Glutamatergic neuron (in vitro differentiated cells): ENCODE measurements around the gene MRPL37. TPM values are rescaled to one million over a fixed set of nuclear protein-coding genes. Genes with fewer than 3 reads are reported as not detected.

Source experiments
- DNase-seq: peaks from one replicate; pipeline ENCODE4 v3.0.0; 2022
- H3K27ac Mint-ChIP-seq: one replicate; pipeline ENCODE4 v1.8.0; 2020; ENCODE audit warnings: mild to moderate bottlenecking, mixed read lengths, inconsistent platforms; ENCODE audit not compliant: unreplicated experiment
- H3K27me3 Mint-ChIP-seq: one replicate; pipeline ENCODE4 v1.8.0; 2020; ENCODE audit warnings: mild to moderate bottlenecking, moderate library complexity, mixed read lengths, inconsistent platforms; ENCODE audit not compliant: unreplicated experiment
- H3K36me3 Mint-ChIP-seq: one replicate; pipeline ENCODE4 v1.8.0; 2020; ENCODE audit warnings: mild to moderate bottlenecking, mixed read lengths, inconsistent platforms; ENCODE audit not compliant: unreplicated experiment
- H3K4me1 Mint-ChIP-seq: one replicate; pipeline ENCODE4 v1.8.0; 2020; ENCODE audit warnings: mild to moderate bottlenecking, low read depth, mixed read lengths, inconsistent platforms; ENCODE audit not compliant: unreplicated experiment
- H3K4me3 Mint-ChIP-seq: one replicate; pipeline ENCODE4 v1.8.0; 2020; ENCODE audit warnings: mild to moderate bottlenecking, mixed read lengths, inconsistent platforms; ENCODE audit not compliant: unreplicated experiment
- H3K9me3 Mint-ChIP-seq: one replicate; pipeline ENCODE4 v1.8.0; 2020; ENCODE audit warnings: mild to moderate bottlenecking, moderate library complexity, mixed read lengths, inconsistent platforms; ENCODE audit not compliant: unreplicated experiment
- CTCF ChIP-seq: fragments of 200-600 bp; sonication (generic); IDR thresholded peaks from one replicate; pipeline ENCODE4 v1.5.0; 2021; ENCODE audit not compliant: partially characterized antibody, unreplicated experiment
- total RNA-seq: library from RNA; stranded (reverse); fragmentation: NEBNext Ultra II Directional; extraction: Animal tissue kit (Norgen Biotek cat#: 25700); gene quantifications from one replicate; pipeline ENCODE4 v1.2.1, GENCODE V29; 2021; ENCODE audit not compliant: unreplicated experiment

MRPL37 gene
- total RNA-seq, 1 donor from 2014 or later = 50.9 TPM

DNA sequence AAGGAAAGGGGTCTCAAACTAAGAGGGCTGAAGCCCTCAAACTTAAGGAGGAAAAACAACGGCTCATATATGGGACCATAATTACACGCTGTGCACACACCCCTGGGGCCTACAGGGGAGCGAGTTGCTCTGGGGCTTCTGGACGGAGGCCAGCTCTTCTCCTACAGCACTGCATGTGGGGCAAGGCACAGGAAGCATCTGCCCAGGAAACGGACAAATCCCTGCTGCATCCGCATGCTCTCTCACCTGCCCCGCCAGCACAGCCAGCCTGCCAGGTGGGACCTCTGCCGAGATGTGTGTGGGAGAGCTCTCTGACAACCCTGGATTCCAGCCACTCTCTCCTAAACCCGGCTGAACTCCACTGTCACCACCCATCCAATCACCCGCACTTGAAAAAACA is 54.1 kb downstream of the MRPL37 start:
- peaks cover 5% of the 10 kb centered on the region for H3K36me3 Mint-ChIP-seq
- H3K27ac Mint-ChIP-seq = peak overlapping the region; percentile 92
- DNase-seq = no peak
- no peak for TF ChIP-seq CTCF
- H3K27me3 Mint-ChIP-seq = peaks cover 49% of the 10 kb centered on the region
- peaks cover 63% of the 10 kb centered on the region for H3K9me3 Mint-ChIP-seq
- H3K4me1 Mint-ChIP-seq = peaks cover 65% of the 10 kb centered on the region
- H3K4me3 Mint-ChIP-seq = peak overlapping the region; percentile 50

- no peak for DNase-seq
- no peak for TF ChIP-seq CTCF
- no peak overlapping the region for H3K4me3 Mint-ChIP-seq
- peak overlapping the region; percentile 92 for H3K27ac Mint-ChIP-seq
- peaks cover 52% of the 10 kb centered on the region for H3K27me3 Mint-ChIP-seq
- H3K36me3 Mint-ChIP-seq = peaks cover 5% of the 10 kb centered on the region
- peaks cover 69% of the 10 kb centered on the region for H3K4me1 Mint-ChIP-seq
- peaks cover 66% of the 10 kb centered on the region for H3K9me3 Mint-ChIP-seq
Observed at GRCh38 chr1:54255026-54255702, 55.2 kb downstream of the MRPL37 start.

- Mint-ChIP-seq H3K4me1 (peaks cover 76% of the 10 kb centered on the region), H3K27me3 (peaks cover 60% of the 10 kb centered on the region), H3K27ac (peak overlapping the region; percentile 90), H3K36me3 (peaks cover 5% of the 10 kb centered on the region), H3K9me3 (peaks cover 75% of the 10 kb centered on the region), H3K4me3 (peak overlapping the region; percentile 80)
- TF ChIP-seq CTCF = no peak
- DNase-seq = peak; percentile 49
Observed at GRCh38 chr1:54256522-54257345, 56.8 kb downstream of the MRPL37 start.

GRCh38 chr1:54257346-54257620 is 57.3 kb downstream of the MRPL37 start:
- no peak for DNase-seq
- TF ChIP-seq CTCF = no peak
- peaks cover 82% of the 10 kb centered on the region for H3K4me1 Mint-ChIP-seq
- peak overlapping the region; percentile 59 for H3K4me3 Mint-ChIP-seq
- peaks cover 78% of the 10 kb centered on the region for H3K9me3 Mint-ChIP-seq
- H3K27ac Mint-ChIP-seq = peak overlapping the region; percentile 90
- H3K36me3 Mint-ChIP-seq = peaks cover 5% of the 10 kb centered on the region
- H3K27me3 Mint-ChIP-seq = peaks cover 62% of the 10 kb centered on the region

DNA sequence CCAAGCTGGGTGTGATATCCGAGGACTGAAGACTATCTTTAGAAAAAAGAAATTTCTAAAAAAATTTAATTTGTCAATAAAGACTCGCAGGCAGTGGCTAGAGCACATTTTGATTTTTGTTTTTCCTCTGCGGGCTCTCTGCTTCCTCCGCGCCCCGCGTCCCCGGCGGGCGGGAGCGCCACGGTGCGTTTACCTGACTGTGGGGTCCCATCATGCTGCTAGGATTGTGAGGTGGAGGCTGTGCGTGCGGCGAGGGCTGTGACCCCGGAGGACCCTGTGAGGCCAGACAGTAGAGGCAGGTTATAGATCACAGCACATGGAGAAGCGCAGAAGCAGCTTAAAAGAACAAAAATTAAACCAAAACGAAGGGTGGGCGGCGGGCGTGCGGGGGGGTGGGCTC is 57.9 kb downstream of the MRPL37 start:
- Mint-ChIP-seq H3K4me3 (peak overlapping the region; percentile 52), H3K27me3 (peaks cover 63% of the 10 kb centered on the region), H3K36me3 (peaks cover 5% of the 10 kb centered on the region), H3K4me1 (peaks cover 80% of the 10 kb centered on the region), H3K27ac (peak overlapping the region; percentile 90), H3K9me3 (peaks cover 75% of the 10 kb centered on the region)
- no peak for TF ChIP-seq CTCF
- DNase-seq = no peak
